AG09309 (cell line): Measurements from ENCODE around the gene DNA2.

Experiments used
- DNase-seq: peaks from one replicate; pipeline ENCODE4 v3.0.0-alpha.2; 2010; ENCODE audit warnings: low read depth
- H3K4me3 ChIP-seq: 2 replicates; pipeline ENCODE4 v1.5.1; 2011; ENCODE audit warnings: mild to moderate bottlenecking, low read depth, low read length, moderate library complexity; ENCODE audit not compliant: control insufficient read depth
- TF ChIP-seq, protein P1 (sequence below): IDR thresholded peaks from 2 replicates; pipeline ENCODE4 v1.5.1; 2011; ENCODE audit warnings: mild to moderate bottlenecking, low read depth, low read length, inconsistent platforms; ENCODE audit not compliant: insufficient read depth, control insufficient read depth; ENCODE audit errors: missing control alignments

The DNA2 gene

DNA sequence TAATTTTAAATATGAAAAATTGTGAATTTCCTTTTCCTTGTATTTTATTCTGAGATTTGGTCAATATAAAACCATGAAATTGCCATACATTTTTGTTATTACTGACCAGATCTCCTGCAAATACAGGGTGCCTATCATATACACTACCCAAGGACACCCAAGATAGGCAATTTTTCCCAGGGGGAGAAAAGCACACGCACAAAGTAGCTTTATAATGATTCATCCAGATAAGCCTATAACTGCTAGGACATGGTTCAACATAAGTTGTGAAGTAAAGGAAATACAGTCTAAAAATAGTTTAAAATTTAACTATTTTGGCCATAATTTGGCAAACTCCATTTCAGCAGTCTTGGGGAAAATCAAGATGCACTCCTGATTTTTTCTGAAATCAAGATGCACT is 69.5 kb downstream of the DNA2 start:
- TF ChIP-seq, protein P1, sequence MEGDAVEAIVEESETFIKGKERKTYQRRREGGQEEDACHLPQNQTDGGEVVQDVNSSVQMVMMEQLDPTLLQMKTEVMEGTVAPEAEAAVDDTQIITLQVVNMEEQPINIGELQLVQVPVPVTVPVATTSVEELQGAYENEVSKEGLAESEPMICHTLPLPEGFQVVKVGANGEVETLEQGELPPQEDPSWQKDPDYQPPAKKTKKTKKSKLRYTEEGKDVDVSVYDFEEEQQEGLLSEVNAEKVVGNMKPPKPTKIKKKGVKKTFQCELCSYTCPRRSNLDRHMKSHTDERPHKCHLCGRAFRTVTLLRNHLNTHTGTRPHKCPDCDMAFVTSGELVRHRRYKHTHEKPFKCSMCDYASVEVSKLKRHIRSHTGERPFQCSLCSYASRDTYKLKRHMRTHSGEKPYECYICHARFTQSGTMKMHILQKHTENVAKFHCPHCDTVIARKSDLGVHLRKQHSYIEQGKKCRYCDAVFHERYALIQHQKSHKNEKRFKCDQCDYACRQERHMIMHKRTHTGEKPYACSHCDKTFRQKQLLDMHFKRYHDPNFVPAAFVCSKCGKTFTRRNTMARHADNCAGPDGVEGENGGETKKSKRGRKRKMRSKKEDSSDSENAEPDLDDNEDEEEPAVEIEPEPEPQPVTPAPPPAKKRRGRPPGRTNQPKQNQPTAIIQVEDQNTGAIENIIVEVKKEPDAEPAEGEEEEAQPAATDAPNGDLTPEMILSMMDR = no peak
- DNase-seq = no peak
- H3K4me3 ChIP-seq = no peak overlapping the region

DNA sequence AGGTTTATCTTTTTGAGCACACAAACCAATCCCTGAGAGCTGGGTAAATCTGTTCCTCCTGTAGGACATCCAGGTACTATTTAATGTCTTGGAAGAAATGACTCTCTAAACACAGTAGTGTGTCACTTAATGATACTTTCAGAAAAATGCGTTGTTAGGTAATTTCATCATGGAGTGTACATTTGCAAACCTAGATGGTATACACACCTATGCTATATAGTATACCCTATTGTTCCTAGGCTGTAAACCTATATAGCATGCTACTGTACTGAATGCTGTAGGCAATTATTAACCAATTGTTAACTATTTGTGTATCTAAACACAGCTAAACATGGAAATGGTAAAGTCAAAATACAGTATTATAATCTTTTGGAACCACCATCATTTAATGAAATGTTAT is 74.8 kb downstream of the DNA2 start:
- TF ChIP-seq, protein P1 = no peak
- H3K4me3 ChIP-seq = no peak overlapping the region
- DNase-seq = no peak

DNA sequence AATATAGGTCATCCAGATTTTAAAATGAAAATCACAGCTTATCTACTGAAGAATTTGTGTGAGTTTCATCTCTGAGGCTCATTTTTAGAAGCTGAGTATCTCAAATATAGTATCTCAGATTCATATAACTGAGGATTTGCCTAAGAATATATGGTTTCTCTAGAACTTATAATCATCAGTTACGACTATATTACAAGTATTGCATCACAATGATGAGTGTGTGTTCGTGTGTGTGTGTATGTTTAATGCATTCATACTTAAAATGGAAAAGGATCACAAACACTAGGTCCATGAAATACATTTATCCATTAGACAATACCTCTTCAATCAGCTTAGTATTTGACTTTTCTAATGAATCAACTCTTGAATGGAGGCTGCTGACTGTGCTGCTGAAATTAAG is 86.0 kb downstream of the DNA2 start:
- no peak for DNase-seq
- TF ChIP-seq, protein P1 = no peak

DNA sequence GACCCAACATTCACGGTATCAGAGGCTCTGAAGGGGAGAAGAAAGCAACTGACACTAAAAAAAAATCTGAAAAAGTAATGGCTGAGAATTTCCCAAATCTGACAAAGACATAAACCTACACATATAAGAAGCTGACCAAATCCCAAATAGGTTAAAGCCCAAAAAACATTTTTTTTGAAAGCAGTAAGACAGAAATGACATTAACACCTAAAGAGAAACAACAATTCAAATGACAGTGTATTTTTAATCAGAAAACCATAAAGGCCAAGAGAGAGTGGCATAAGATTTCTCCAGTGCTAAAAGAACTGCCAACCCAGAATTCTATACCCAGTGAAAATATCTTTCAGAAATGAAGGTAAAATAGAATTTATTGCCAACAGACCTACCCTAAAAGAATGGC is 100.2 kb downstream of the DNA2 start:
- H3K4me3 ChIP-seq = no peak overlapping the region
- TF ChIP-seq, protein P1 = no peak
- DNase-seq = no peak

More for the DNA sequence above, 86.0 kb downstream of the DNA2 start:
- H3K4me3 ChIP-seq = no peak overlapping the region

DNA sequence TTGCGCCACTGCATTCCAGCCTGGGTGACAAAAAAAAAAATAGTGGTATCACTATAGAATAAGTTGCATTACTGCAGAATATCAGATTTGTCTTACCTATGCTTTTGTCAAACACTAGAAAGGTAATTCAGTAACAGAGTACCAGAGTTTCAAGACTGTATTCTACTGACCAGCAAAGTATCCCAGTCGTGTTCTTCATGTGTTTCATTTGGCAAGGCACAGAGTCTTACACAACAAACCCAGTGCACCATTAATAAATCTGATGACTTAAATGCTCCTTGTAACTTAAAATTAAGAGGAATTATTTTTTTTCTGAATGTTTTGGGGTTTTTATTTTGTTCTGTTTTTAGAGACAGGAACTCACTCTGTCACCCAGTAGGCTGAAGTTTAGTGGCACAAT is 104.7 kb downstream of the DNA2 start:
- no peak for DNase-seq
- TF ChIP-seq, protein P1 = no peak

DNA sequence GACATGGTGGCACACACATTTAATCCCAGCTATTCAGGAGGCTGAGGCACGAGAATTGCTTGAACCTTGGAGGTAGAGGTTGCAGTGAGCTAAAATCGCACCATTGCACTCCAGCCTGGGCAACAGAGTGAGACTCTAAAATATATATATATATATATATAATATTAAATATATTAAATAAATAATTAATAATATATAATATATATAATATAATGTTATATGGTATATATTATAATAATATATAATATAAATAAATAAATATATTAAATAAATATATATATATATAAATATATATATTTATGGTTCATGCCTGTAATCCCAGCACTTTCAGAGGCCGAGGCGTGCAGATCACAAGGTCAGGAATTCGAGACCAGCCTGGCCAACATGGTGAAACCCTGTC is 105.2 kb downstream of the DNA2 start:
- no peak for DNase-seq
- TF ChIP-seq, protein P1 = no peak
- no peak overlapping the region for H3K4me3 ChIP-seq

More for the DNA sequence above, 104.7 kb downstream of the DNA2 start:
- H3K4me3 ChIP-seq = no peak overlapping the region

DNA sequence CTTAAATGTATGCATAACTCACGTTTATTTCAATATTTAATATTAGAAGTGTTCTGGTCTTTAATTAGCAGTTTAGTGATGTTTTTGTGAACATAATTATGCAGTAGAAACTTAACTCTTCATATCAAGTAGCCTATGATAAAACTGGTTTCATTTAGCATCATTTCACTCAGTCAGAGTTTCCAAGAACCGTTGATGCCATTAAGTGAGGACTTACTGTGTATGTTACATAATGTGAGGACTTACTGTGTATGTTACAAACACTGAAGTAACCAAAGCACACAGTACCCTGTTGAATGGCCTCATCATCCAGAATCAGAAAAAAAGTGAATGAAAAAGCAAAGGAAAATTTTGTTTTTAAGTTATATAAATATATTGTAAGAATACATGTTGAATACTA is 106.2 kb downstream of the DNA2 start:
- no peak overlapping the region for H3K4me3 ChIP-seq
- no peak for DNase-seq
- TF ChIP-seq, protein P1 = no peak
